Immature natural killer cell (primary cell): ENCODE results near the gene DRG2. TPM values are rescaled to one million over a fixed set of nuclear protein-coding genes. Genes with fewer than 3 reads are reported as not detected.

Experiments
- DNase-seq, 3 donors: peaks; one replicate each; pipeline ENCODE4 v3.0.0; 2022; ENCODE audit warnings: mixed read lengths in 1 of 3
- H3K27ac Mint-ChIP-seq, 6 donors: one replicate each; pipeline ENCODE4 v1.8.0; 2020; ENCODE audit warnings: mixed read lengths in 6 of 6, mild to moderate bottlenecking in 5 of 6, inconsistent platforms in 4 of 6, moderate library complexity in 3 of 6
- H3K27me3 Mint-ChIP-seq, 3 donors: one replicate each; pipeline ENCODE4 v1.8.0; 2020 to 2021; ENCODE audit warnings: low read depth in 3 of 3, mild to moderate bottlenecking in 3 of 3, mixed read lengths in 3 of 3, moderate library complexity in 3 of 3, inconsistent platforms in 1 of 3
- H3K36me3 Mint-ChIP-seq, 3 donors: one replicate each; pipeline ENCODE4 v1.8.0; 2020; ENCODE audit warnings: mixed read lengths in 3 of 3, inconsistent platforms in 2 of 3, mild to moderate bottlenecking in 2 of 3
- H3K4me1 Mint-ChIP-seq, 2 donors: one replicate each; pipeline ENCODE4 v1.8.0; 2020; ENCODE audit warnings: inconsistent platforms in 2 of 2, mild to moderate bottlenecking in 2 of 2, mixed read lengths in 2 of 2, moderate library complexity in 1 of 2
- H3K4me3 Mint-ChIP-seq, 5 donors: one replicate each; pipeline ENCODE4 v1.8.0; 2020; ENCODE audit warnings: mild to moderate bottlenecking in 5 of 5, mixed read lengths in 5 of 5, inconsistent platforms in 3 of 5, moderate library complexity in 3 of 5
- H3K9me3 Mint-ChIP-seq, 6 donors: one replicate each; pipeline ENCODE4 v1.8.0; 2020; ENCODE audit warnings: mild to moderate bottlenecking in 6 of 6, mixed read lengths in 6 of 6, inconsistent platforms in 4 of 6, moderate library complexity in 3 of 6
- polyA plus RNA-seq, 3 donors: library from polyadenylated mRNA; unstranded; fragments of 300-500 nt; fragmentation: Illumina TruSeq; gene quantifications; one replicate each; pipeline ENCODE4 v1.2.3, GENCODE V29; 2021

DRG2 gene
- polyA plus RNA-seq, 3 donors from 2014 or later = 54.2 to 66.9 (median 59.3) TPM

GRCh38 chr17:18059283-18059682 is 28.5 kb upstream of the DRG2 start:
- no peak overlapping the region for H3K27ac Mint-ChIP-seq
- H3K36me3 Mint-ChIP-seq = peaks cover 14 to 36% (median 18%) of the 10 kb centered on the region in 3 donors
- no peak overlapping the region for H3K4me3 Mint-ChIP-seq

GRCh38 chr17:18064053-18064452 is 23.7 kb upstream of the DRG2 start:
- no peak for DNase-seq
- H3K4me3 Mint-ChIP-seq = no peak overlapping the region
- no peaks in the 10 kb centered on the region for H3K27me3 Mint-ChIP-seq
- H3K36me3 Mint-ChIP-seq = peaks cover 6 to 42% (median 15%) of the 10 kb centered on the region in 3 donors
- no peaks in the 10 kb centered on the region for H3K9me3 Mint-ChIP-seq
- H3K4me1 Mint-ChIP-seq = no peaks in the 10 kb centered on the region
- H3K27ac Mint-ChIP-seq = no peak overlapping the region

More at GRCh38 chr17:18059283-18059682, 28.5 kb upstream of the DRG2 start:
- Mint-ChIP-seq H3K27me3 (no peaks in the 10 kb centered on the region), H3K9me3 (no peaks in the 10 kb centered on the region), H3K4me1 (no peaks in the 10 kb centered on the region)
- no peak for DNase-seq

GRCh38 chr17:18065546-18065945 is 22.2 kb upstream of the DRG2 start:
- Mint-ChIP-seq H3K36me3 (peaks cover 0 to 36% (median 9%) of the 10 kb centered on the region in 3 donors), H3K4me1 (peaks cover 1 to 3% of the 10 kb centered on the region in 2 donors), H3K4me3 (no peak overlapping the region), H3K27me3 (no peaks in the 10 kb centered on the region), H3K9me3 (no peaks in the 10 kb centered on the region), H3K27ac (no peak overlapping the region)
- DNase-seq = no peak

- no peak overlapping the region for H3K4me3 Mint-ChIP-seq
Observed at GRCh38 chr17:18066866-18067265, 20.9 kb upstream of the DRG2 start.

GRCh38 chr17:18069101-18069500 is 18.6 kb upstream of the DRG2 start:
- peaks cover 0 to 3% (median 0%) of the 10 kb centered on the region in 3 donors for H3K27me3 Mint-ChIP-seq
- no peak overlapping the region for H3K27ac Mint-ChIP-seq
- H3K36me3 Mint-ChIP-seq = peaks cover 0 to 23% (median 9%) of the 10 kb centered on the region in 3 donors
- H3K9me3 Mint-ChIP-seq = no peaks in the 10 kb centered on the region
- H3K4me3 Mint-ChIP-seq = no peak overlapping the region
- peaks cover 17 to 18% of the 10 kb centered on the region in 2 donors for H3K4me1 Mint-ChIP-seq
- DNase-seq = no peak

More at GRCh38 chr17:18066866-18067265, 20.9 kb upstream of the DRG2 start:
- no peaks in the 10 kb centered on the region for H3K9me3 Mint-ChIP-seq
- peaks cover 14 to 16% of the 10 kb centered on the region in 2 donors for H3K4me1 Mint-ChIP-seq
- no peak overlapping the region for H3K27ac Mint-ChIP-seq
- DNase-seq = no peak
- H3K27me3 Mint-ChIP-seq = no peaks in the 10 kb centered on the region
- peaks cover 0 to 31% (median 9%) of the 10 kb centered on the region in 3 donors for H3K36me3 Mint-ChIP-seq

GRCh38 chr17:18070861-18071340 is 16.8 kb upstream of the DRG2 start:
- H3K4me1 Mint-ChIP-seq = peaks cover 17 to 18% of the 10 kb centered on the region in 2 donors
- peaks cover 0 to 9% (median 3%) of the 10 kb centered on the region in 3 donors for H3K36me3 Mint-ChIP-seq
- peak overlapping the region in 4 of 5 donors; percentile 23 to 66 (median 62) for H3K4me3 Mint-ChIP-seq
- H3K27me3 Mint-ChIP-seq = peaks cover 0 to 8% (median under 1%) of the 10 kb centered on the region in 3 donors
- no peaks in the 10 kb centered on the region for H3K9me3 Mint-ChIP-seq
- peak overlapping the region; percentile 2 to 79 (median 44) for H3K27ac Mint-ChIP-seq
- peak; percentile 36 to 44 (median 42) for DNase-seq

GRCh38 chr17:18071751-18072150 is 16.0 kb upstream of the DRG2 start:
- H3K27ac Mint-ChIP-seq = peak overlapping the region in 3 of 6 donors; percentile 0 to 80 (median 2)
- peaks cover 0 to 8% (median 6%) of the 10 kb centered on the region in 3 donors for H3K27me3 Mint-ChIP-seq
- H3K4me1 Mint-ChIP-seq = peaks cover 17 to 18% of the 10 kb centered on the region in 2 donors
- H3K4me3 Mint-ChIP-seq = peak overlapping the region in 3 of 5 donors; percentile 4 to 66 (median 22)
- H3K9me3 Mint-ChIP-seq = no peaks in the 10 kb centered on the region
- peaks cover 0 to under 1% (median 0%) of the 10 kb centered on the region in 3 donors for H3K36me3 Mint-ChIP-seq
- DNase-seq = no peak

- Mint-ChIP-seq H3K36me3 (no peaks in the 10 kb centered on the region), H3K4me1 (peaks cover 17 to 18% of the 10 kb centered on the region in 2 donors), H3K9me3 (no peaks in the 10 kb centered on the region), H3K4me3 (no peak overlapping the region), H3K27me3 (peaks cover 0 to 11% (median 10%) of the 10 kb centered on the region in 3 donors), H3K27ac (peak overlapping the region in 1 of 6 donors; percentile 38)
- no peak for DNase-seq
Observed at GRCh38 chr17:18074566-18075272, 13.0 kb upstream of the DRG2 start.

GRCh38 chr17:18076936-18077335 is 10.8 kb upstream of the DRG2 start:
- no peak overlapping the region for H3K4me3 Mint-ChIP-seq
- H3K9me3 Mint-ChIP-seq = no peaks in the 10 kb centered on the region
- DNase-seq = no peak
- no peaks in the 10 kb centered on the region for H3K36me3 Mint-ChIP-seq
- H3K27me3 Mint-ChIP-seq = peaks cover 0 to 15% (median 14%) of the 10 kb centered on the region in 3 donors
- no peak overlapping the region for H3K27ac Mint-ChIP-seq
- peaks cover under 1 to 2% of the 10 kb centered on the region in 2 donors for H3K4me1 Mint-ChIP-seq

GRCh38 chr17:18079543-18079942 is 8.2 kb upstream of the DRG2 start:
- DNase-seq = no peak
- H3K36me3 Mint-ChIP-seq = no peaks in the 10 kb centered on the region
- H3K4me1 Mint-ChIP-seq = no peaks in the 10 kb centered on the region
- peaks cover 0 to 14% (median 12%) of the 10 kb centered on the region in 3 donors for H3K27me3 Mint-ChIP-seq
- no peak overlapping the region for H3K27ac Mint-ChIP-seq
- H3K4me3 Mint-ChIP-seq = no peak overlapping the region
- no peaks in the 10 kb centered on the region for H3K9me3 Mint-ChIP-seq

- Mint-ChIP-seq H3K4me1 (peaks cover 20 to 22% of the 10 kb centered on the region in 2 donors), H3K36me3 (no peaks in the 10 kb centered on the region), H3K4me3 (no peak overlapping the region), H3K27me3 (peaks cover 0 to 13% (median 5%) of the 10 kb centered on the region in 3 donors), H3K9me3 (no peaks in the 10 kb centered on the region), H3K27ac (no peak overlapping the region)
- DNase-seq = no peak
Observed at GRCh38 chr17:18084256-18084655, 3.5 kb upstream of the DRG2 start.

- peak overlapping the region; percentile 8 to 99 (median 70) for H3K27ac Mint-ChIP-seq
- peaks cover 0 to 8% (median 0%) of the 10 kb centered on the region in 3 donors for H3K27me3 Mint-ChIP-seq
- H3K4me3 Mint-ChIP-seq = peak overlapping the region; percentile 4 to 99 (median 97)
- H3K9me3 Mint-ChIP-seq = no peaks in the 10 kb centered on the region
- H3K4me1 Mint-ChIP-seq = peaks cover 36 to 43% of the 10 kb centered on the region in 2 donors
- H3K36me3 Mint-ChIP-seq = peaks cover 0 to 10% (median 6%) of the 10 kb centered on the region in 3 donors
- no peak for DNase-seq
Observed at GRCh38 chr17:18089613-18090012, 1.9 kb downstream of the DRG2 start.

GRCh38 chr17:18093616-18094408 is 6.1 kb downstream of the DRG2 start:
- H3K4me3 Mint-ChIP-seq = no peak overlapping the region
- H3K4me1 Mint-ChIP-seq = peaks cover 27 to 40% of the 10 kb centered on the region in 2 donors
- H3K27me3 Mint-ChIP-seq = no peaks in the 10 kb centered on the region
- peak overlapping the region in 1 of 6 donors; percentile 4 for H3K27ac Mint-ChIP-seq
- no peaks in the 10 kb centered on the region for H3K9me3 Mint-ChIP-seq
- DNase-seq = no peak
- peaks cover 12 to 23% (median 15%) of the 10 kb centered on the region in 3 donors for H3K36me3 Mint-ChIP-seq
